Stimulated activated CD4-positive, alpha-beta T cell treated with anti-CD3 and anti-CD28 coated beads, Interleukin-1b, Interleukin-23, amount 100 ng/mL, for 1 hour (primary cell): ENCODE data around the gene PLIN4.

Experiments used
- DNase-seq, 2 donors: peaks; one replicate each; pipeline ENCODE4 v3.0.0-alpha.2; 2020; ENCODE audit warnings: low read depth in 2 of 2

Gene PLIN4

DNA sequence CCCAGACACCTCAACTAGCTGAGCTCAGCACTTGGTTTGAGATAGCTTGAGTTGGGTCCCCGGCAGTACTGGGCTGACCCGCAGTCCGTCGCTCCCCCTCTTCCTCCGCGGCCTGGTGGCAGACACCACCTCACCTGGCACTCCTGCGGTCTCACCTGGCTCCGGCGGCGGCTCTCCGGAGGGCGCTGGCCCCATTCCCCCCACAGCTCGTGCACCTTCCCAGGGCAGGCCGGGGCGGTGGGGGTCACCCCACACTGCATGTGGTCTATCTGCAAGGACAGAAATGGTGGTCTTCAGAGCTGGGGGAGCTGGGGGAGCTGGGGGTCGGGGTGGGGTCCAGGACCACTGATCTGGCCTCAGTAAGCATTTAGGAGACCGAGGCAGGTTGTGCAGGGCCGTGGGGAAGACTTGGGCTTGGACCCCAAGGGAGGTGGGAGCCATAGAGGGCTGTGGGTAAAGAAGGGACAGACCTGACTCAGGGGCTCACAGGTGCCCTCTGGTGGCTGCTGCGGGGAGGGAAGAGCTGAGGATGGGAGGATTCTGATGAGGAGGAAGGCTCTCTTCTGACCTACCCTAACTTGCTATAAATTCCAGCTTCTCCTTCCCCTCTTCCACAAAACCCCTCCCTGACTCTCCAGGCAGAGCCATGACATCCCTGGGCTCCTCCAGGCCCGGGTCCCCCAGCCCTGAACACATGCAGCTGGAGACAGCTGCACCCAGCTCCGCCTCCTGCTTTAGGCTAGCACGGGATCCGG lies 6.7 kb upstream of the PLIN4 start:
- peak; percentile 29 to 58 for DNase-seq

DNA sequence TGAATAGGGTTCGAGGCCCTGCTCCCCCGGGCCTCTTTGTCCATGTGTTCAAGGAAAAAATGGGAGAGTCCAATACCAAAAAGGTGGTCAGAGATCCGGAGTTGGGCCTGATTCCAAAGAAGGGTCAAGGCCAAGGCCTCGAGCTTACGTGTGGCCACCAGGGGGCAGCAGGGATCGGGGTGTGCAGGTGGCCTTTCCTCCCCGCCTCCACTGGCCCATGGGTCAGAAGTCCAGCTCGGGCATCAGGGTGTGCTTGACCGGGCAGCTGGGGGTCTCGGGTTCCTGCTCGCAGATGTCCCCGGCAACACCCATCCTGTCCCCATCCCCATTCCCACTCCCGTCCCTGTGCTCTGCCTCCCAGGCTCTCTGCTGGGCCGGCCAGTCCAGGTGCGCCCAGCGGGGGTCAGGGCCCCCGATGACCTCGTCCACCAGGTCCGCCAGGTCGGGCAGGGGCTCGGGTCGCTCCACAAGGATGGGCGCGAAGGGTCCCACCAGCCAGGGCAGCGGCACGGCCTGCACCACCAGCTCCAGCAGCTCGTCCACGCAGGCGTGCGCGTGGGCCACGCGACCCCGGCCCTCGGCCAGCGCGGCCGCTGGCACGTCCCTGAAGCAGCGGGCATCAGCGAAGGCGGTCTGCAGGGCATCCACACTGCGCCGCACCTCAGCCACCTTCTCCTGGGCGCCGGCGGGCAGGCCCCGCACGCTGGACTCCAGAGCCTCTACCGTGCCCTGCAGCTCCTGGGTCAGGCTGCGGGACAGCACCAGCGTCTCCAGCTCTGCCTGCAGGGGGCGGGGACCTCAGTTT lies 5.2 kb upstream of the PLIN4 start:
- DNase-seq: no peak

DNA sequence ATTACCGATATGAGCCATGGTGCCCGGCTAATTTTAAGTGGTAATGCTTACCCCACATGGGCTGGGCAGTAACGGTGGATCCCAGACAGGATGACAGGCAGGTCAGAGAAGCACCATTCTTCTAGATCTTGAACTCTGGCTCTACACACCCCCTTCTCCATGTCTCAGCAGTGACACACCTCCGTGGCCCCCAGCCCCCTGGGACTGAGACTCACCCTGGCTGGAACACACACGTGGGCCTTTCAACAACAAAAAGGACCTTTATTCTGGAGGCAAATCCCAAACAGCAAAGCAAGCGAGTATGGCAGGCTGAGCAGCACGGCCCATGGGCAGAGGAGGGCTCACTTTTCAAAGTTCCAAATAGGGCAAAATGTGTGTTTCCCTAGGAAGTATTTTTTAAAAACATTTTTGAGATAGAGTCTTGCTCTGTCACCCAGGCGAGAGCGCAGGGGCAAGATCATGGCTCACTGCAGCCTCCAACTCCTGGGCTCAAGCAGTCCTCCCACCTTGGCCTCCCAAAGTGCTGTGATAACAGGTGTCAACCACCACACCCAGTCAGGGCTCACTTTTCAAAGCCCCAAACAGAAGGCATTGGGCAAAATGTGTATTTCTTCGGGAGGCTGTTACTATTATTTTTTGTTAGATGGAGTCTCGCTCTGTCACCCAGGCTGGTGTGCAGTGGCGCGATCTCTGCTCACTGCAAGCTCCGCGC lies 4.2 kb upstream of the PLIN4 start:
- no peak for DNase-seq

DNA sequence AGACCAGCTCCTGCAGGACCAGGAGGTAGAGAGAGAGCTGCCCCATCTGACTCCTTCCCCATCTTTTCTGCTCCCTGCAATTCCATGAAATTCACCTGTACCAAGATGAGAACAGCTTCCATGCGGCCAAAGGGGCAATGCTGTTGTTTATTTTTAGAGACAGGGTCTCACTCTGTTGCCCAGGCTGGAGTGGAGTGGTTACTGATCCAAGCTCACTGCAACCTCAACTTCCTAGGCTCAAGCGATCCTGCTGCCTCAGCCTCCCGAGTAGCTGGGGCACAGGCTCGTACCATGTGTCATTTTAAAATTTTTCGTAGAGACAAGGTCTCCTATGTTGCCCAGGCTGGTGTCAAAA lies 3.6 kb upstream of the PLIN4 start:
- DNase-seq: no peak

DNA sequence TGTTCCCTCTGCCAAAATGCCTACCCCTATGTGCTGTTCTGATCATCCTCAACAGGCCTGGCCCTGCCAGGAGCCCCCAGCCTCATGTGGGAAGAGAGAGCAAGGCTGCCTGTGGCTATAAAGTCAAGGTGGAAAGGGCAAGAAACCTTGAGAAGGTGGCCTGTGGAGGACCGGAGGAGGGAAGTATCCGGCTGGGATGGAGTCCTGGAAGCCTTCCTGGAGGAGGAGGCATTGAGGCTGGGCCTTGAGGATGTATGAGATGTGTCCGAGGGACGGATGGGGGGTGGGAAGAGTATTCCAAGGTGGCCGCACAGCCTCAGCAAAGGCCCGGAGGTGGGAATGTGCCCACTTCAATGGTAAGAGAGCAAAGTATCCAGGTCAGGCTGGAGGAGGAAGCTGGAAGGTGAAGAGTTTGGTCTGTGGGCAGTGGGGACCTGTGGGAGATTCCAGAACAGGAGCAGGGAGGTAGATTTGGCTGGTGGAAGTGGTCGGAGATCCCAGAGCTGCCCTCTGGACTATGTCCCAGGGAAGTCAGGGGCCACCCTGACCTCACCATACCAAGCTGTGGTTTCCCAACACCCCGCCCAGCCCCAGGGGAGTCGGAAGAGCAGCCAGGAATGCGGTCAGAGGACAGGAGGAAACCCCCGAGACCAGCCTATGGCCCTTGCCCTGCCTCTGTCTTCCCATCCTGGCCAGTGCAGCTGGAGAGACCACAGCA lies 3.0 kb upstream of the PLIN4 start:
- DNase-seq: no peak

DNA sequence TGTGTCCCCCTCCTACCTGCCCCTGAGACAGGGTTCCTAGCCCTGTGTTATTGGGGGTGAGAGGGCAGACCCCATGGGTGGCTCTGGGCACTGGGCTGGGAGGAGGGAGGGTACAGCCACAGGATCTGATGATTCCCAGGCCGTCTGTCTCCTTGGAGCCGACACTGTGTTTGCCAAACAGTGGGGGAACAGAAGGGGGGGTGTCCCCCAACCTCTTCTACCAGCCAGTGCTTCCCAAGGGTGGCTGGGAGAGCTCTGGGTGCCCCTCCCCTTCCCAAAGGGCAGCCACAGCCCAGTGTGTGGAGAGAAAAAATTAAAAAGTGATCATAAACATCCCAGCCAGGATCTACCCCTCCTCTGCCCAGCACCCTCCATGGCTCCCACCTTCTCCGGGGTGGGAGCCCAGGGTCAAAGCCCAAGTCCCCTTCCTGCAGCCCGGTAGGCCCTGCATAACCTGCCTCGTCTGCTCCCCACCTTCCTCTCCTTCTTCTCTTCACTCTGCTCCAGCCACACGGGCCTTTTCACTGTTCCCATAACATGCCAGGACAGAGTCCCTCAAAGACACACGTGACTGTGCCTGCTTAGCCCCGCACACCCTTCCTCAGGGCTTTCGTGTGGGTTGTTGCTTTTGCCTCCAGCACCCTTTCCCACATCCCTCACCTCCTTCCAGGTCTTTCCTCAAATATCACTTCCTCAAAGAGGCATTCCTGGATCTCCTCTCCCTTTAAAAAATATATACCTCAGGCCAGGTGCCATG lies 1.4 kb upstream of the PLIN4 start:
- DNase-seq: no peak

DNA sequence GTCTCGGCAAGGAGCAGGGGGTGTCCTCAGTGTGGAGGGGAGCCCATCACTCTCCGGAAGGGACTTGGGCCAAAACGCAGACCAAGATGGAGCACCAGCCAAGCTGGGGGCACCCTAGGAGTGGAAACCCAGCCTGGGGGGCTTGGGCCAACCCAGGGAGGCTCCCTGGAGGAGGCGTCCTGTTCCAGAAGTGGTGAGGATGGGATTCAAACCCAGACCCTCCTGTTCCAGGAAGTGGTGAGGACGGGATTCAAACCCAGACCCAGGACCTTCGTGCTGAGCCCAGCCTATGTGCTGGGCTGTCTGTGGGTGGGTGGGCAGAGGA lies 848 bp upstream of the PLIN4 start:
- no peak for DNase-seq

DNA sequence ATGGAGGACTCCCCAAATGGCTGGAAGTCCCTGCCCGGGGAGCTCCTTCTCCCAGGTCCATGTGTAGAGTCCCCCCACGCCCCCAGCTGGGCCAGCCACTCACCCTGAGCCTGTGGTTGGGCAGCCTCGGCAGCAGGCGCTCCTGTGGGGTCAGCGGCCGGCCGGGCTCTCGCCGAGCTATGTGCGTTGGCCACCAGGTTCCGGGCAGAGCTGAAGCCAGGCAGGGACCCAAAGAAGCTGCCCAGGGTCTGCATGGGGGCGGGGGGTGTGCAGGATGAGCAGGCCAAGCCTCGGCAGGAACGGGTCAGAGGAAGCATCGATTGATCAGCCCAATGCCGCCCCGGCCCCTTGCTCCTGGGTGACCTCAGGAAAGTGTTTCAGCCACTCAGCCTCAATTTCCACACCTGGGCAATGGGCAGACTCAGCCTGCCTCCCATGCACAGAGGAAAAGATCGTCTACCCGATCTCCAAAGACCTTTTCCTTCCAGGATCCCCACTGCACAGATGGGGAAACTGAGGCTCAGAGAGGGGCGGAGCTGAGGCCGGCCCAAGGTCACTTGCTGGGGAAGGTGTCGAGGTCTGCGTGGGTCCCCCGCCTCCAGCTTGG lies 732 bp downstream of the PLIN4 start:
- no peak for DNase-seq

DNA sequence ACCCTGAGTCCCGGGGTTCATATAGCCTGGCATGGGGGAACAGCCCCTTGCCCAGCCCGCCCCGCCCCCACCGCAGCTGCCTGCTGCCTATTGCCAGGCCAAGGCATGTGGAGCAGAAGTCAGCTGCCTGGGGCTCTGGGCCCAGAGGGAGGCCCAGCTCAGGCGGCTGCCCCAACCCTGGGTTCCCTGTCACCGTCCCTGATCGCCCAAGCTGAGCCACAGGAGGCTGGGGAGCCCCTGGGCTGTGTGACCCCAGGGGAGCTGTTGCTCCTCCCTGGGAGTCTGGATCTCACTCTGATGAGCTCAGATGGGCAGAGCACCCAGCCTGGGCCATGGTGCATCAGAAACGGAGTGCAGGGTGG lies 1.4 kb downstream of the PLIN4 start:
- DNase-seq: no peak

DNA sequence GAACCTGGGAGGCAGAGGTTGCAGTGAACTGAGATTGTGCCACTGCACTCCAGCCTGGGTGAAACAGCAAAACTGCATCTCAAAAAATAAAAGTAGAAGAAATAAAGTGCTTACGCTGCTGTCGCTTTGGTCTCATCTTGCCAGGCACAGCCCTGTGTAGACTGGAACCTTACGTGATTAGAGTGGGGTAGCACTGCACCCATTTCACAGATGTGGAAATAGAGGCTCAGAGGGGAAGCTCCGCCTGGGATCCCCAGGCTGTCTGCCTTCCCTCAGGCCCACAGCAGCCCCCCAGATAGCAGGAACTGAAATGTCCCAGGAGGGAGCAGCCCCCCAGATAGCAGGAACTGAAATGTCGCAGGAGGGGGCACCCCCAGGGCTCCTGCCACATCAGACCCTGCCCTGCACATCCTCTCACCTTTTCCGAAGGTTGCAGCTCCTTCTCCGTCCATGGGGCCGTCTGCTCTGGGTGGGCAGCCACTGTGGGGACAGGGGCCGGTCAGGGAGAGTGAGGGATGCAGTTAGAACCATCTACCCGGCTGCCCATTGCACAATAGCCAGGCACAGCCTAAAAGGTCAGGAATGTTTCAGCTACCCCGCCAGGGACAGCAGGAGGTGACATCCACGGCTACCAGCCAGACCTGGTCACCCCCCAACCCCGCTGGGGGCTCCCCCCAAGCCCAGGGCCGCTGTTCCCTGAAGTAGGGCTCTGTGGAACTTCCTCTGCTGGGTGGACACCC lies 1.9 kb downstream of the PLIN4 start:
- DNase-seq: no peak

DNA sequence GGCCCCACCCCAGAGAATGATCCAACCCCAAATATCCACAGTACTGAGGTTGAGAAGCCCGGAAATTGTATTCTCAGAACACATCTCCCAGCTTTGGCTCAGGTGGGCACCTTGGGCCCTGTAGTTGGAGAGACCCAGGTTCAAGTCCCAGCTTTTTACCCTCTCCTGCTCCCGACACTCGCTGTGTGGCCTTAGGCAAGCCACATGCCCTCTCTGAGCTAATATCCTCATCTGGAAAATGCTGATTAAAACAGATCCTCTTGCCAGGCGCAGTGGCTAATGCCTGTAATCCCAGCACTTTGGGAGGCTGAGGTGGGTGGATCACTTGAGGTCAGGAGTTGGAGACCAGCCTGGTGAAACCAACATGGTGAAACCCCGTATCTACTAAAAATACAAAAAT lies 2.6 kb downstream of the PLIN4 start:
- DNase-seq: no peak

DNA sequence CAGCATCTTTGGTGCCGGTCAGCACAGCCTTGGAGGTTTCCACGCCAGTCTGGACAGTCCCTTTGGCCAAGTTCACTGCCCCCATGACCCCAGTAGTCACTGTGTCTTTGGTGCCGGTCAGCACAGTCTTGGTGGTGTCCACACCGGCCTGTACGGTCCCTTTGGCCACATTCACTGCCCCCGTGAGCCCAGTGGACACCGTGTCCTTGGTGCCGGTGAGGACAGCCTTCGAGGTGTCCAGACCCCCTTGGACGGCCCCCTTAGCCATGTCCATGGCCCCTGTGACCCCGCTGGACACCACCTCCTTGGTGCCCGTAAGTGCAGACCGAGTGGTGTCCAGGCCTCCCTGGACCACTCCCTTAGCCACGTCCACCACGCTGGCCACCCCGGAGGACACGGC lies 5.0 kb downstream of the PLIN4 start:
- DNase-seq: no peak

DNA sequence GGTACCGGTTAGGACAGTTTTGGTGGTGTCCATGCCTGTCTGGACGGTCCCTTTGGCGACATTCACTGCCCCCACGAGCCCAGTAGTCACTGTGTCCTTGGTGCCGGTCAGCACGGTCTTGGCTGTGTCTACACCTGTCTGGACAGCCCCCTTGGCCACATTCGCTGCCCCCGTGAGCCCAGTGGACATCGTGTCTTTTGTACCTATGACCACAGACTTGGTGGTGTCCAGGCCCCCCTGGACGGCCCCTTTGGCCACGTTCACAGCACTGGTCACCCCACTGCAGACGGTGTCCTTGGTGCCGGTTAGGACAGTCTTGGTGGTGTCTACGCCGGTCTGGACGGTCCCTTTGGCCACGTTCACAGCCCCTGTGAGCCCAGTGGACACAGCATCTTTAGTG lies 6.2 kb downstream of the PLIN4 start:
- no peak for DNase-seq

DNA sequence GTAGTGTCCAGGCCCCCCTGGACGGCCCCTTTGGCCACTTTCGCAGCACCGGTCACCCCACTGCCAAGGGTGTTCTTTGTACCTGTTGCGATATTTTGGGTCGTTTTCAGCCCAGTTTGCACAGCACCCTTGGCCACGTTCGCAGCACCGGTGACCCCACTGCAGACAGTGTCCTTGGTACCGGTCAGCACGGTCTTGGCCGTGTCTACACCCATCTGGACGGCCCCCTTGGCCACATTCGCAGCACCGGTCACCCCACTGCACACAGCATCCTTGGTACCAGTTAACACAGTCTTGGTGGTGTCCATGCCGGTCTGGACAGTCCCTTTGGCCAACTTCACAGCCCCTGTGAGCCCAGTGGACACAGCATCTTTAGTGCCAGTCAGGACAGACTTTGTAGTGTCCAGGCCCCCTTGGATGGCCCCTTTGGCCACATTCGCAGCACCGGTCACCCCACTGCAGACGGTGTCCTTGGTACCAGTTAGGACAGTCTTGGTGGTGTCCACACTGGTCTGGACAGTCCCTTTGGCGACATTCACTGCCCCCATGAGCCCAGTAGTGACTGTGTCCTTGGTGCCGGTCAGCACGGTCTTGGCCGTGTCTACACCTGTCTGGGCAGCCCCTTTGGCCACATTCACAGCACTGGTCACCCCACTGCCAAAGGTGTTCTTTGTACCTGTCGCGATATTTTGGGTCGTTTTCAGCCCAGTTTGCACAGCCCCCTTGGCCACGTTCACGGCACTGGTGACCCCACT lies 6.8 kb downstream of the PLIN4 start:
- DNase-seq: no peak

DNA sequence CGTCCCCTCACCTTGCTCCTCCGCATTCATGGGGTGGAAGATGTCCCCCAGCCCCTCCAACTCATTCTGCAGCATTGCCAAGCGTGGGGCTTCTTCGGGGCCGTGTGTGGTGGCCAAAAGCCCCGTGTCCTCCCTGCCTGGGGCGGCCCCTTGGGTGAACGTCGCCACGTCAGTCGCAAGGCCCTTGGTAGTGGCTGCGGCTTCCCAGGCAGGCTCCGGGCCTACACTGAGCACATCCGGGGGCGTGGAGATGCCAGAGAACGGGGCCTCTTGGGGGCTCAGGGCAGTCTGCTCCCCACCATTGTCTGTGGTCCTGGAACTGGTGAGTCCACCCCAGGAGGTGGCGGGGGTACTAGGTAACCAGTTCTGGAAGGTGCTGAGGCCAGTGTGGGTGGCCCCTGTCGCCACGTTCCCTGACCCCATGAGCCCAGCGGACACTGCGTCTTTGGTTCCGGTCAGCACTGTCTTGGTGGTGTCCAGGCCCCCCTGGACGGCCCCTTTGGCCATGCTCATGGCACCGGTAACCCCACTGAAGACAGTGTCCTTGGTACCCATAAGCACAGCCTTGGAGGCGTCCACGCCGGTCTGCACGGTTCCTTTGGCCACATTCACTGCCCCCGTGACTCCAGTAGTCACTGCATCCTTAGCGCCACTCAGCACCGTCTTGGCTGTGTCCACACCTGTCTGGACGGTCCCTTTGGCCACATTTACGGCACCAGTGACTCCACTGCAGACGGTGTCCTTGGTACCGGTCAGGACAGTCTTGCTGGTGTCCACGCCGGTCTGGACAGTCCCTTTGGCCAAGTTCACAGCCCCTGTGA lies 7.6 kb downstream of the PLIN4 start:
- no peak for DNase-seq

DNA sequence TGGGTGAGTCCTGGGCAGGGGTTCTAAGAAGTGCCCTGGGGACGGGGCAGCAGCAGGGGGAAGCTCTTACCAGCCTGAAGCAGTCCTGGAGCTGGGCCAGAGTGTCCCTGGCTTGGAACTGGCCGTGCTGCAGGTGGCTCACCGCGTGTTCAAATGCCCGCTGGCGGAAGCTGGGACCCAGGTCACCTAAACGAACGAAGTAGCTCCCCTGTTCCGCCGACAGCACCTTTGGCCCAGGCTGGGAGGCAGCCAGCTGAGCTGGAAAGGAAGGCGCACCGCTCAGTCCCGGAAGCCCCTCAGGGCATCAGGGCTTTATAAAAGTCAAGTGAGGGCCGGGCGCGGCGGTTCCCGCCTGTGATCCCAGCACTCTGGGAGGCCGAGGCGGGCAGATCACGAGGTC lies 9.6 kb downstream of the PLIN4 start:
- DNase-seq: no peak

DNA sequence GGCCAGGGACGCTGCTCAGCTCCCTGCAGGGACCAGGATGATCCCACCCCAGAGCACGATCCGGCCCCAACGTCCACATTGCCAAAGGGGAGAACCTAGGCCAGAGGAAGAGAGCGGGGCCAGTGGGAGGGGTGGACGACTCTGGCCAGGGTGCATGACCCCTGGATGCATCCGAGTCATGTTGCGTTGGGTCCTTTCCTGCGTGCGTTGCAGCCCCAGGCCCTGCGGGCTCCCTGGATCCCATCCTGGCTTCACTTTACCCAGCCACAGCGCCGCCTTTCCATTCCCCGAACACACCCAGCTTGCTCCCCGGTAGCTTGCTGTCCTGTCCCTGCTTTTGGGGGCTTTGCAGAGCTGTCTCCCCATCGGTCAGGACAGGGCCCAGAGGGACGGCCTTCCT lies 10.5 kb downstream of the PLIN4 start:
- no peak for DNase-seq

DNA sequence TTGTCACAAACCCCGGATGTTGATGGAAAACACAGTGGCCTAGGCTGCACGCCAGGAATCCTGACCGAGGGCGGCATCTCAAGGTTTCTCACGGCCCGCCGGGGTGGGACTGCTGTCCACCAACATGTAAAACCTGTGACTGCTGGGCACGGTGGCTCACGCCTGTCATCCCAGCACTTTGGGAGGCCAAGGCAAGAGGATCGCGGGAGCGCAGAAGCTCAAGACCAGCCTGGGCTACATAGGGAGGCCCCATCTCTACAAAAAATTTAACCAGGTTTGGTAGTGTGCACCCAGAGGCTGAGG lies 11.2 kb downstream of the PLIN4 start:
- DNase-seq: no peak

DNA sequence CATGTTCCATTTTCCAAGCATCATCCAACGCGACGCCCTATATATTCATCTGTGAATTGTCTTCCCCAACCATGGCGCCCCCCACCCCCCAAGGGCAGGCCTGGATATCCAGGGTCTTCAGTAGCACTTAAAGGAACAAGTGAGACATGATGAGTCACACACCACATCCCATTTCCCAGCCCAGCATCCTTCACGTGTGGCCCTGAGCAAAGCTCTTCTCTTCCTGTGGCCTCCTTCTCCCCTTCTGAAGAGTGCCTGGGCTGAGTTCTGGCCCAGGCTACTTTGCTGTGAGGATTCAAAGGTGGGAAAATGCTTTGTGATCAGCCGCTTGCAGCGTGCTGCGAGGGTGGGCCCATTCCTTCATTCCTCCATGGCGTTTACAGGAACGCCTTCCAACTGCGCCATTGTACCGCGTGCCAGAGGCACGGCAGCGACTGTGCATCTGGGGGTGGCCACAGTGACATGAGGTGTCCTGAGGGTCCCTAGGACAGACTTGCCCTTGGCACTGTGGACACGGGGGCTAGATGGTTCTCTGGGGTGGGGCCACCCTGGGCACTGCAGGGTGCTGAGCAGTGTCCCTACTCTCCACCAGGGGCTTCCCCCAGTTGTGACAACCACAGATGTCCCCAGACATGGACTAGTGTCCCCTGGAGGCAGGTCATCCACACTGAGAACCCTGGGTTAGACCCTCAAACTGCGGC lies 11.7 kb downstream of the PLIN4 start:
- no peak for DNase-seq
